ENCODE results near the gene SURF2.

GRCh38 chr9:133348718-133349573, 7.4 kb upstream of the SURF2 start:
- TF ChIP-seq YY1 (IDR thresholded peaks at IDR 0.05; ENCODE audit: extremely low read depth, insufficient replicate concordance, low read depth, low read length) = no peak
- no peak for TF ChIP-seq EGR1 (IDR thresholded peaks at IDR 0.05; ENCODE audit: low read depth)
- TF ChIP-seq SRF (IDR thresholded peaks at IDR 0.05; ENCODE audit: low read depth) = no peak
